GM12891 (cell line): ENCODE results near the gene TSHZ2.

Experiments used
- PAX5 ChIP-seq: IDR thresholded peaks from 2 replicates; pipeline ENCODE4 v1.6.1; 2011; ENCODE audit warnings: low read length, moderate library complexity, mild to moderate bottlenecking; ENCODE audit not compliant: insufficient read depth, severe bottlenecking
- POLR2A ChIP-seq: IDR thresholded peaks from 2 replicates; pipeline ENCODE4 v1.6.1; 2011; ENCODE audit warnings: low read depth, low read length, control low read depth
- POLR2AphosphoS5 ChIP-seq: IDR thresholded peaks from 2 replicates; pipeline ENCODE4 v1.6.1; 2011; ENCODE audit warnings: low read depth, low read length, control low read depth
- SPI1 ChIP-seq: IDR thresholded peaks from 2 replicates; pipeline ENCODE4 v1.6.1; 2011; ENCODE audit warnings: low read depth, low read length, control low read depth
- TAF1 ChIP-seq: IDR thresholded peaks from 2 replicates; pipeline ENCODE4 v1.6.1; 2011; ENCODE audit warnings: low read depth, low read length, control low read depth

GRCh38 chr20:53454675-53455276 is 482.6 kb downstream of the TSHZ2 start:
- TF ChIP-seq POLR2AphosphoS5: no peak
- no peak for TF ChIP-seq POLR2A
- TF ChIP-seq TAF1: no peak
- no peak for TF ChIP-seq PAX5
- TF ChIP-seq SPI1: peak; percentile 81
